ENCODE measurements around the gene KLHDC4. TPM values are rescaled to one million over a fixed set of nuclear protein-coding genes. Genes with fewer than 3 reads are reported as not detected.

KLHDC4 gene
- total and polyA plus RNA-seq, 10 of the 15 experiments (the other 5 are each of a cell fraction or from before 2014, with no cell fraction given), result 0.80 to 62.1 (median 32.8) TPM

- 0 out of 2 replicates have a peak, but pooled peaks have one; percentile 33 for TF ChIP-seq MEF2A (IDR thresholded peaks at IDR 0.05; ENCODE audit: insufficient read depth, low read depth, low read length)
- no peak for TF ChIP-seq WRNIP1 (IDR thresholded peaks at IDR 0.05; ENCODE audit: borderline replicate concordance, low read depth, low read length)
- TF ChIP-seq POLR2AphosphoS5 (IDR thresholded peaks at IDR 0.05; ENCODE audit: low read length), result no peak
- TF ChIP-seq, protein P1, sequence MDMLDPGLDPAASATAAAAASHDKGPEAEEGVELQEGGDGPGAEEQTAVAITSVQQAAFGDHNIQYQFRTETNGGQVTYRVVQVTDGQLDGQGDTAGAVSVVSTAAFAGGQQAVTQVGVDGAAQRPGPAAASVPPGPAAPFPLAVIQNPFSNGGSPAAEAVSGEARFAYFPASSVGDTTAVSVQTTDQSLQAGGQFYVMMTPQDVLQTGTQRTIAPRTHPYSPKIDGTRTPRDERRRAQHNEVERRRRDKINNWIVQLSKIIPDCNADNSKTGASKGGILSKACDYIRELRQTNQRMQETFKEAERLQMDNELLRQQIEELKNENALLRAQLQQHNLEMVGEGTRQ (IDR thresholded peaks at IDR 0.05; ENCODE audit: borderline replicate concordance, low read depth, low read length), result no peak
- no peak for TF ChIP-seq CHD2 (IDR thresholded peaks at IDR 0.05; ENCODE audit: borderline replicate concordance, low read depth, low read length)
- TF ChIP-seq HDGF (IDR thresholded peaks at IDR 0.05), result no peak
- no peak for TF ChIP-seq CREM (IDR thresholded peaks at IDR 0.05; ENCODE audit: low read depth)
- no peak for TF ChIP-seq TARDBP (IDR thresholded peaks at IDR 0.05; ENCODE audit: borderline replicate concordance)
- TF ChIP-seq ZNF274 (IDR thresholded peaks at IDR 0.05; ENCODE audit: insufficient read depth, insufficient read length), result no peak
Observed at GRCh38 chr16:87780385-87780989, 14.7 kb upstream of the KLHDC4 start (continued).

GRCh38 chr16:87778830-87779579 lies 13.2 kb upstream of the KLHDC4 start:
- POLR2A ChIA-PET, result interaction anchor here (0.6 to 4.2 kb wide), 9 partner anchors 11 to 395 kb away, joined by 3 to 48 read pairs (median 4); partner anchors contain the start of gene SLC7A5
- TF ChIP-seq, protein P2, sequence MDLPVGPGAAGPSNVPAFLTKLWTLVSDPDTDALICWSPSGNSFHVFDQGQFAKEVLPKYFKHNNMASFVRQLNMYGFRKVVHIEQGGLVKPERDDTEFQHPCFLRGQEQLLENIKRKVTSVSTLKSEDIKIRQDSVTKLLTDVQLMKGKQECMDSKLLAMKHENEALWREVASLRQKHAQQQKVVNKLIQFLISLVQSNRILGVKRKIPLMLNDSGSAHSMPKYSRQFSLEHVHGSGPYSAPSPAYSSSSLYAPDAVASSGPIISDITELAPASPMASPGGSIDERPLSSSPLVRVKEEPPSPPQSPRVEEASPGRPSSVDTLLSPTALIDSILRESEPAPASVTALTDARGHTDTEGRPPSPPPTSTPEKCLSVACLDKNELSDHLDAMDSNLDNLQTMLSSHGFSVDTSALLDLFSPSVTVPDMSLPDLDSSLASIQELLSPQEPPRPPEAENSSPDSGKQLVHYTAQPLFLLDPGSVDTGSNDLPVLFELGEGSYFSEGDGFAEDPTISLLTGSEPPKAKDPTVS (IDR thresholded peaks at IDR 0.05; ENCODE audit: low read depth, low read length), result no peak
- TF ChIP-seq RELA (IDR thresholded peaks at IDR 0.05; ENCODE audit: borderline replicate concordance, partially characterized antibody), result no peak
- peak; percentile 51 for TF ChIP-seq EED (IDR thresholded peaks at IDR 0.05; ENCODE audit: low read depth)
- no peak for TF ChIP-seq MYC (IDR thresholded peaks at IDR 0.05; ENCODE audit: insufficient read depth, insufficient read length, insufficient replicate concordance, low read length, severe bottlenecking)
- TF ChIP-seq, protein P3, sequence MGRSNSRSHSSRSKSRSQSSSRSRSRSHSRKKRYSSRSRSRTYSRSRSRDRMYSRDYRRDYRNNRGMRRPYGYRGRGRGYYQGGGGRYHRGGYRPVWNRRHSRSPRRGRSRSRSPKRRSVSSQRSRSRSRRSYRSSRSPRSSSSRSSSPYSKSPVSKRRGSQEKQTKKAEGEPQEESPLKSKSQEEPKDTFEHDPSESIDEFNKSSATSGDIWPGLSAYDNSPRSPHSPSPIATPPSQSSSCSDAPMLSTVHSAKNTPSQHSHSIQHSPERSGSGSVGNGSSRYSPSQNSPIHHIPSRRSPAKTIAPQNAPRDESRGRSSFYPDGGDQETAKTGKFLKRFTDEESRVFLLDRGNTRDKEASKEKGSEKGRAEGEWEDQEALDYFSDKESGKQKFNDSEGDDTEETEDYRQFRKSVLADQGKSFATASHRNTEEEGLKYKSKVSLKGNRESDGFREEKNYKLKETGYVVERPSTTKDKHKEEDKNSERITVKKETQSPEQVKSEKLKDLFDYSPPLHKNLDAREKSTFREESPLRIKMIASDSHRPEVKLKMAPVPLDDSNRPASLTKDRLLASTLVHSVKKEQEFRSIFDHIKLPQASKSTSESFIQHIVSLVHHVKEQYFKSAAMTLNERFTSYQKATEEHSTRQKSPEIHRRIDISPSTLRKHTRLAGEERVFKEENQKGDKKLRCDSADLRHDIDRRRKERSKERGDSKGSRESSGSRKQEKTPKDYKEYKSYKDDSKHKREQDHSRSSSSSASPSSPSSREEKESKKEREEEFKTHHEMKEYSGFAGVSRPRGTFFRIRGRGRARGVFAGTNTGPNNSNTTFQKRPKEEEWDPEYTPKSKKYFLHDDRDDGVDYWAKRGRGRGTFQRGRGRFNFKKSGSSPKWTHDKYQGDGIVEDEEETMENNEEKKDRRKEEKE (IDR thresholded peaks at IDR 0.05), result no peak
- peak; percentile 98 for TF ChIP-seq CBFB (IDR thresholded peaks at IDR 0.05; ENCODE audit: low read depth)
- TF ChIP-seq POLR2AphosphoS5 (IDR thresholded peaks at IDR 0.05; ENCODE audit: low read length), result no peak

More at GRCh38 chr16:87778830-87779579, 13.2 kb upstream of the KLHDC4 start:
- RAD21 ChIA-PET (ENCODE audit: unreplicated experiment), result interaction anchor here (0.6 to 4.1 kb wide), 33 partner anchors 10 to 652 kb away, joined by 3 to 406 read pairs (median 5); partner anchors contain the start of genes BANP, C16orf95, KLHDC4 and SLC7A5
- WGBS (ENCODE audit: insufficient coverage, insufficient replicate concordance, low lambda C conversion rate, missing lambda C conversion rate), result 16% methylated on average over 41 of the region's 41 CpGs
- H3K79me2 ChIP-seq (ENCODE audit: control insufficient read depth, insufficient read depth, low read length), result no peaks in the 10 kb centered on the region
- peak overlapping the region; percentile 62 for H3K9ac ChIP-seq (ENCODE audit: control insufficient read depth, insufficient read depth, low read length)
- no peak overlapping the region; the same call in 1 of the 2 replicates for H2AFZ ChIP-seq (ENCODE audit: control insufficient read depth, low read depth, low read length)
- DNase-seq (ENCODE audit: low read depth, low spot score) (peak; percentile 80), ATAC-seq (peak; percentile 77), FAIRE-seq (peak; percentile 79)
- in situ Hi-C loops (cut with MboI), result loop anchor here (5.0 kb wide), 3 partner anchors 73 to 128 kb away; no protein-coding TSS in a partner anchor
- H3K27ac ChIP-seq (ENCODE audit: control insufficient read depth, insufficient read depth), result peak overlapping the region; percentile 72
- BruUV-seq (replicated peaks), result no TSS peak
- H3K4me3 ChIP-seq, result no peak overlapping the region; the same call in 1 of the 2 replicates
- no peaks in the 10 kb centered on the region for H3K9me3 ChIP-seq (replicated peaks; ENCODE audit: control insufficient read depth, insufficient read depth, low read length)
- no peaks in the 10 kb centered on the region for H4K20me1 ChIP-seq (ENCODE audit: control insufficient read depth, insufficient read depth)
- no peaks in the 10 kb centered on the region for H3K36me3 ChIP-seq (ENCODE audit: control insufficient read depth in 2 of 2, insufficient read depth in 2 of 2, low read length in 1 of 2)
- SMC1A ChIA-PET (ENCODE audit: uncharacterized antibody, unreplicated experiment), result interaction anchor here (0.7 to 4.1 kb wide), 28 partner anchors 9 to 657 kb away, joined by 3 to 301 read pairs (median 4); partner anchors contain the start of genes BANP, KLHDC4 and SLC7A5
- no peaks in the 10 kb centered on the region for H3K27me3 ChIP-seq (replicated peaks in 1 of 2; ENCODE audit: control insufficient read depth in 2 of 2, insufficient read depth in 2 of 2, low read length in 1 of 2)
- CTCF ChIA-PET, result interaction anchor here (0.6 to 5.3 kb wide), 38 partner anchors 10 to 397 kb away, joined by 3 to 553 read pairs (median 5); partner anchors contain the start of genes BANP, CA5A, KLHDC4 and SLC7A5
- intact Hi-C loops (cut with micrococcal nuclease; ENCODE audit: unreplicated experiment), result loop anchor here (1.0 to 10.0 kb wide), 6 partner anchors 31 to 656 kb away; partner anchors contain the start of gene BANP
- peaks cover 56% of the 10 kb centered on the region for H3K4me1 ChIP-seq (ENCODE audit: control insufficient read depth, insufficient read depth, low read length)
- H3K4me2 ChIP-seq (ENCODE audit: control insufficient read depth, insufficient read depth), result peak overlapping the region; percentile 52

All from GM12878 (cell line).